ENCODE results near the gene SKAP2.

SKAP2 gene

DNA sequence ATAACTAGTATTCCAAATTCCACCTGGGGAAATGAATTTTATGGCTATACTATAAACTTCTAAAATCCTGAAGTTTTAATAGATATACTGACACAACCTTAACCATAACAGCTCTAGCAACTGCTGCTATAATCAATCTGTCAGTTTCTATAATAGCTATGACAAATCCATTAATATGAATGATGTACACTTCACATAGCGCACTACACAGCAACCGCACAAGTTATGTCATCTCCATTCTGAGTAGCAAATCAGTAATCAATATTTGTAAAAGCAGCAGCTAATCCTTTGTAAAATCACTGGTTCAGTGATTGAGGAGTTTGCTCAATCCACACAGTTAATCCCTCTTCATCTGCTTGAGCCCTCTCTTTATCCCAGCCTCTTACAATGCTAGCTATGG, 105.3 kb downstream of the SKAP2 start:
- Histone ChIP-seq H3K4me1 (no peaks in the 10 kb centered on the region), H3K27me3 (no peaks in the 10 kb centered on the region), H3K36me3 (no peaks in the 10 kb centered on the region), H3K4me3 (no peak overlapping the region), H3K27ac (no peak overlapping the region), H3K9me3 (no peaks in the 10 kb centered on the region)
- DNase-seq, result no peak
- TF ChIP-seq, protein P1, sequence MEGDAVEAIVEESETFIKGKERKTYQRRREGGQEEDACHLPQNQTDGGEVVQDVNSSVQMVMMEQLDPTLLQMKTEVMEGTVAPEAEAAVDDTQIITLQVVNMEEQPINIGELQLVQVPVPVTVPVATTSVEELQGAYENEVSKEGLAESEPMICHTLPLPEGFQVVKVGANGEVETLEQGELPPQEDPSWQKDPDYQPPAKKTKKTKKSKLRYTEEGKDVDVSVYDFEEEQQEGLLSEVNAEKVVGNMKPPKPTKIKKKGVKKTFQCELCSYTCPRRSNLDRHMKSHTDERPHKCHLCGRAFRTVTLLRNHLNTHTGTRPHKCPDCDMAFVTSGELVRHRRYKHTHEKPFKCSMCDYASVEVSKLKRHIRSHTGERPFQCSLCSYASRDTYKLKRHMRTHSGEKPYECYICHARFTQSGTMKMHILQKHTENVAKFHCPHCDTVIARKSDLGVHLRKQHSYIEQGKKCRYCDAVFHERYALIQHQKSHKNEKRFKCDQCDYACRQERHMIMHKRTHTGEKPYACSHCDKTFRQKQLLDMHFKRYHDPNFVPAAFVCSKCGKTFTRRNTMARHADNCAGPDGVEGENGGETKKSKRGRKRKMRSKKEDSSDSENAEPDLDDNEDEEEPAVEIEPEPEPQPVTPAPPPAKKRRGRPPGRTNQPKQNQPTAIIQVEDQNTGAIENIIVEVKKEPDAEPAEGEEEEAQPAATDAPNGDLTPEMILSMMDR (IDR thresholded peaks at IDR 0.05), result no peak
- intact Hi-C loops (cut with DNase I; ENCODE audit: low total_unique reads), result no loop called here

DNA sequence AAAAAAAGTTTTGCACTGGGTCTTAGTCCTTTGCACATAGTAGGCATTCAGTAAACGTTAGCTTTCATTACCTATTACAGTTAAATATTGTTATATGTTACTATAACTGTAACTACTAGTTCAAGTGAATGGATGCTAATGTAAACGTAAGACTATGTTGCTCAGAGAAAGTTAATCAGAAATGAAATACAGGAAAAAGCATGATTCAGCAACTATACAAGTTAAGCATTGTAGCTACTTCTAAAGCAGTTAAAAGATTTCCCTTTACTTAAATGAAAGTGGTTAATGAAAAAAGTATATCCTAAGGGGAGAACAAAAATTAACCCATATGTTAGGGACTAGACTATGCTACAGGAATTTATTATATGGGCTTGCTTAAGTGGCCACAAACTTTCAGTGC, 121.2 kb downstream of the SKAP2 start:
- Histone ChIP-seq H3K4me1 (no peaks in the 10 kb centered on the region), H3K27me3 (no peaks in the 10 kb centered on the region), H3K27ac (no peak overlapping the region), H3K4me3 (no peak overlapping the region), H3K36me3 (peaks cover 0 to 8% (median 3%) of the 10 kb centered on the region in 3 donors), H3K9me3 (no peaks in the 10 kb centered on the region)
- DNase-seq, result no peak
- intact Hi-C loops (cut with DNase I; ENCODE audit: low total_unique reads), result no loop called here
- TF ChIP-seq, protein P1 (IDR thresholded peaks at IDR 0.05), result no peak

DNA sequence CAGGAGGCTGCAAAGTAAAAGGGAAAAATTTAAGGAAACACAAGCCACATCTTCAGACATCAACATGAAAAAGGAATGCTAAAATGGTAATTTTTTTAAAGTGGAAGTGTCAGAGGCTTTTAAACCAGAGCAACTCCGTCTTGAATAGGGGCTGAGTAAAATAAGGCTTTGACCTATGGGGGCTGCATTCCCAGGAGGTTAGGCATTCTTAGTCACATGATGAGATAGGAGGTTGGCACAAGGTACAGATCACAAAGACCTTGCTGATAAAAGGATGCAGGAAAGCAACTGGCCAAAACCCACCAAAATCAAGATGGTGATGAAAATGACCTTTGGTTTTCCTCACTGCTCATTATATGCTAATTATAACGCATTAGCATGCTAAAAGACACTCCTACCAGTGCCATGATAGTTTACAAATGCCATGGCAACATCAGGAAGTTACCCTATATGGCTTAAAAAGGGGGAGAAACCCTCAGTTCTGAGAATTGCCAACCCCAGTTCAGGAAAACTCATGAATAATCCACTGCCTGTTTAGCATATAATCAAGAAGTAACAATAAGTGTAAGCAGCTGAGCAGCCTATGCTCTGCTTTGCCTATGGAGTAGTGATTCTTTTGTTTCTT, 128.3 kb downstream of the SKAP2 start:
- H3K27me3 ChIP-seq, result no peaks in the 10 kb centered on the region
- TF ChIP-seq, protein P1 (IDR thresholded peaks at IDR 0.05), result no peak
- H3K27ac ChIP-seq, result no peak overlapping the region
- no peaks in the 10 kb centered on the region for H3K4me1 ChIP-seq
- intact Hi-C loops (cut with DNase I; ENCODE audit: low total_unique reads), result no loop called here
- no peak overlapping the region for H3K4me3 ChIP-seq
- peaks cover 0 to 14% (median 3%) of the 10 kb centered on the region in 3 donors for H3K36me3 ChIP-seq
- no peak for DNase-seq
- no peaks in the 10 kb centered on the region for H3K9me3 ChIP-seq

DNA sequence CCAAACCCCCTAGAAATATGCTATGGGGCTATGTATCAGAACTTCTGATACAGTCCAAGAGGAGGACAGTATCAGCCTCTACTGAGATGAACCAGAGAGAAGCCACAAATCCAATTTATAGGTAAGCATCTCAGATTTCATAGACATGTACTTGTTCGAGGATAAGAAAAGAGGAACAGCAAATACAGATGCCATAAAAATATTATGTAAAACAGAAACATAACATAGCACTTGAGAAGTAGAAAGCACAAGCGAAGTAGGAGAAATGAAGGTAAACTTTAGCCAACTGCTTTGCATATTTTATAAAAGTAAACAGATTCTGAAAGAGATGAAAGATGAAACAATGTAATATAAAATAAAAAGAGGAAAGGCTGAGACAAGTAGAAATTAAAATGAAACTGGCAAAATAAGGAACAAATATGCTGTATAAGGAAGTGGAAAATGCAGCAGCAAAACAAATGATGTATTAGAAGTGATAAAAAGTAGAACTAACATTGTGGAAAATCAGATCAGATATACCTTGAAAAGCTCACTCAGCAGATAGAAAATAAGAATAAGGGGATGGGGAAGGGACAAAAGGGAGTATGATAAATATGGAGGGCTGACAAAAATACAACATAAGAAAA, 135.1 kb downstream of the SKAP2 start:
- H3K9me3 ChIP-seq, result no peaks in the 10 kb centered on the region
- no peak overlapping the region for H3K4me3 ChIP-seq
- intact Hi-C loops (cut with DNase I; ENCODE audit: low total_unique reads), result no loop called here
- H3K27me3 ChIP-seq, result no peaks in the 10 kb centered on the region
- no peak for DNase-seq
- H3K4me1 ChIP-seq, result no peaks in the 10 kb centered on the region
- peaks cover 0 to 3% (median 0%) of the 10 kb centered on the region in 3 donors for H3K36me3 ChIP-seq
- no peak overlapping the region for H3K27ac ChIP-seq
- TF ChIP-seq, protein P1 (IDR thresholded peaks at IDR 0.05), result no peak

DNA sequence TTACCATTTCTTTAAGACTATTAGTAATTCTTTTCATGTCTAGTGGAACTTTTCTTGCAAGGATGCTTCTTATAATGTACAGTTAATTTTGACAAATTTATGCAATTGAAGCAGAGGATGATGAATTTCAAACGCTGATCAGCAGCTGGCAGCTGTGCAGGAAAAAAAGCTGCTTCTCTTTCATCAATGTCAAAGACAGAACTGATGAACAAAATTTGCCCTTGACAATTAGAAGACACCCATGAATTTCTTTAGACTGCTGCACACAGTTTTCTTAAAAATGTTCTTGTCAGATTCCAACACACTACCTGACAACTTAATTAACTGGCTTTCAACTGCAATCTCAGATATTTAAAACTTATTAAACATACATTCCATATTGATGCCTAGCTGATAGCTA, 138.3 kb downstream of the SKAP2 start:
- DNase-seq, result no peak
- Histone ChIP-seq H3K27me3 (no peaks in the 10 kb centered on the region), H3K4me1 (no peaks in the 10 kb centered on the region), H3K27ac (no peak overlapping the region), H3K36me3 (peaks cover 0 to 3% (median 0%) of the 10 kb centered on the region in 3 donors), H3K9me3 (no peaks in the 10 kb centered on the region), H3K4me3 (no peak overlapping the region)
- intact Hi-C loops (cut with DNase I; ENCODE audit: low total_unique reads), result no loop called here
- TF ChIP-seq, protein P1 (IDR thresholded peaks at IDR 0.05), result no peak
